ENCODE data around the gene OTOGL.

OTOGL gene

DNA sequence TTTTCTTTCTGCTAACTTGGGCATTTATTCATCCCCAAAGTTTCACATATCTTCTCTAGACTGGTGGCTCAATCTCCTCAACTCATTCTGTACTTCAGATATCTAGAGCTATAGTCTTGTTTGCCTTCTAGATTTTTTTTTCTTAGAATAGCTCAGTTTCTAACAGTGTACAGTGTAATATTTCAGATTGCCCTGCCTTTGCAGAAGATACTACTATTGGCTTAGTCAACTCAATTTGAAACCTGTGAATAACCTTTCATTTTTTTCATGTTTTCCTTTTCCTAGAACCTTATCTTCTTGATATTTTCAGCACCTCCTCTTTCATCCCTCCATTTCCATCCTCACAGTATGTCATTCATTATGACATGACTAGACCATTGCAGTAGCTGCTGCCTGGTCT is 69.6 kb downstream of the OTOGL start:
- no peak overlapping the region for H3K4me3 ChIP-seq (ENCODE audit: low read depth, low read length)
- H3K4me1 ChIP-seq (ENCODE audit: control insufficient read depth, insufficient read depth, low read length) = no peaks in the 10 kb centered on the region
- no peak for TF ChIP-seq ZNF114 (tag by site-specific recombination; IDR thresholded peaks at IDR 0.05)
- no peak for TF ChIP-seq ZNF707 (tag by site-specific recombination; IDR thresholded peaks at IDR 0.05)
- TF ChIP-seq, protein P1, sequence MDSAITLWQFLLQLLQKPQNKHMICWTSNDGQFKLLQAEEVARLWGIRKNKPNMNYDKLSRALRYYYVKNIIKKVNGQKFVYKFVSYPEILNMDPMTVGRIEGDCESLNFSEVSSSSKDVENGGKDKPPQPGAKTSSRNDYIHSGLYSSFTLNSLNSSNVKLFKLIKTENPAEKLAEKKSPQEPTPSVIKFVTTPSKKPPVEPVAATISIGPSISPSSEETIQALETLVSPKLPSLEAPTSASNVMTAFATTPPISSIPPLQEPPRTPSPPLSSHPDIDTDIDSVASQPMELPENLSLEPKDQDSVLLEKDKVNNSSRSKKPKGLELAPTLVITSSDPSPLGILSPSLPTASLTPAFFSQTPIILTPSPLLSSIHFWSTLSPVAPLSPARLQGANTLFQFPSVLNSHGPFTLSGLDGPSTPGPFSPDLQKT (IDR thresholded peaks at IDR 0.05; ENCODE audit: borderline replicate concordance, low read depth, low read length) = no peak
- no peak for TF ChIP-seq HOXD13 (CRISPR knock-in tag; IDR thresholded peaks at IDR 0.05; ENCODE audit: borderline replicate concordance)
- TF ChIP-seq ZNF600 (tag by site-specific recombination; IDR thresholded peaks at IDR 0.05) = no peak
- TF ChIP-seq, protein P2, sequence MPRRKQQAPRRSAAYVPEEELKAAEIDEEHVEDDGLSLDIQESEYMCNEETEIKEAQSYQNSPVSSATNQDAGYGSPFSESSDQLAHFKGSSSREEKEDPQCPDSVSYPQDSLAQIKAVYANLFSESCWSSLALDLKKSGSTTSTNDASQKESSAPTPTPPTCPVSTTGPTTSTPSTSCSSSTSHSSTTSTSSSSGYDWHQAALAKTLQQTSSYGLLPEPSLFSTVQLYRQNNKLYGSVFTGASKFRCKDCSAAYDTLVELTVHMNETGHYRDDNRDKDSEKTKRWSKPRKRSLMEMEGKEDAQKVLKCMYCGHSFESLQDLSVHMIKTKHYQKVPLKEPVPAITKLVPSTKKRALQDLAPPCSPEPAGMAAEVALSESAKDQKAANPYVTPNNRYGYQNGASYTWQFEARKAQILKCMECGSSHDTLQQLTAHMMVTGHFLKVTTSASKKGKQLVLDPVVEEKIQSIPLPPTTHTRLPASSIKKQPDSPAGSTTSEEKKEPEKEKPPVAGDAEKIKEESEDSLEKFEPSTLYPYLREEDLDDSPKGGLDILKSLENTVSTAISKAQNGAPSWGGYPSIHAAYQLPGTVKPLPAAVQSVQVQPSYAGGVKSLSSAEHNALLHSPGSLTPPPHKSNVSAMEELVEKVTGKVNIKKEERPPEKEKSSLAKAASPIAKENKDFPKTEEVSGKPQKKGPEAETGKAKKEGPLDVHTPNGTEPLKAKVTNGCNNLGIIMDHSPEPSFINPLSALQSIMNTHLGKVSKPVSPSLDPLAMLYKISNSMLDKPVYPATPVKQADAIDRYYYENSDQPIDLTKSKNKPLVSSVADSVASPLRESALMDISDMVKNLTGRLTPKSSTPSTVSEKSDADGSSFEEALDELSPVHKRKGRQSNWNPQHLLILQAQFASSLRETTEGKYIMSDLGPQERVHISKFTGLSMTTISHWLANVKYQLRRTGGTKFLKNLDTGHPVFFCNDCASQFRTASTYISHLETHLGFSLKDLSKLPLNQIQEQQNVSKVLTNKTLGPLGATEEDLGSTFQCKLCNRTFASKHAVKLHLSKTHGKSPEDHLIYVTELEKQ (tag by site-specific recombination; IDR thresholded peaks at IDR 0.05; ENCODE audit: borderline replicate concordance) = no peak
- TF ChIP-seq, protein P3, sequence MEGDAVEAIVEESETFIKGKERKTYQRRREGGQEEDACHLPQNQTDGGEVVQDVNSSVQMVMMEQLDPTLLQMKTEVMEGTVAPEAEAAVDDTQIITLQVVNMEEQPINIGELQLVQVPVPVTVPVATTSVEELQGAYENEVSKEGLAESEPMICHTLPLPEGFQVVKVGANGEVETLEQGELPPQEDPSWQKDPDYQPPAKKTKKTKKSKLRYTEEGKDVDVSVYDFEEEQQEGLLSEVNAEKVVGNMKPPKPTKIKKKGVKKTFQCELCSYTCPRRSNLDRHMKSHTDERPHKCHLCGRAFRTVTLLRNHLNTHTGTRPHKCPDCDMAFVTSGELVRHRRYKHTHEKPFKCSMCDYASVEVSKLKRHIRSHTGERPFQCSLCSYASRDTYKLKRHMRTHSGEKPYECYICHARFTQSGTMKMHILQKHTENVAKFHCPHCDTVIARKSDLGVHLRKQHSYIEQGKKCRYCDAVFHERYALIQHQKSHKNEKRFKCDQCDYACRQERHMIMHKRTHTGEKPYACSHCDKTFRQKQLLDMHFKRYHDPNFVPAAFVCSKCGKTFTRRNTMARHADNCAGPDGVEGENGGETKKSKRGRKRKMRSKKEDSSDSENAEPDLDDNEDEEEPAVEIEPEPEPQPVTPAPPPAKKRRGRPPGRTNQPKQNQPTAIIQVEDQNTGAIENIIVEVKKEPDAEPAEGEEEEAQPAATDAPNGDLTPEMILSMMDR (tag by site-specific recombination; IDR thresholded peaks at IDR 0.05) = no peak
- TF ChIP-seq, protein P4, sequence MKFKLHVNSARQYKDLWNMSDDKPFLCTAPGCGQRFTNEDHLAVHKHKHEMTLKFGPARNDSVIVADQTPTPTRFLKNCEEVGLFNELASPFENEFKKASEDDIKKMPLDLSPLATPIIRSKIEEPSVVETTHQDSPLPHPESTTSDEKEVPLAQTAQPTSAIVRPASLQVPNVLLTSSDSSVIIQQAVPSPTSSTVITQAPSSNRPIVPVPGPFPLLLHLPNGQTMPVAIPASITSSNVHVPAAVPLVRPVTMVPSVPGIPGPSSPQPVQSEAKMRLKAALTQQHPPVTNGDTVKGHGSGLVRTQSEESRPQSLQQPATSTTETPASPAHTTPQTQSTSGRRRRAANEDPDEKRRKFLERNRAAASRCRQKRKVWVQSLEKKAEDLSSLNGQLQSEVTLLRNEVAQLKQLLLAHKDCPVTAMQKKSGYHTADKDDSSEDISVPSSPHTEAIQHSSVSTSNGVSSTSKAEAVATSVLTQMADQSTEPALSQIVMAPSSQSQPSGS (tag by site-specific recombination; IDR thresholded peaks at IDR 0.05; ENCODE audit: low read depth) = no peak
- TF ChIP-seq, protein P5, sequence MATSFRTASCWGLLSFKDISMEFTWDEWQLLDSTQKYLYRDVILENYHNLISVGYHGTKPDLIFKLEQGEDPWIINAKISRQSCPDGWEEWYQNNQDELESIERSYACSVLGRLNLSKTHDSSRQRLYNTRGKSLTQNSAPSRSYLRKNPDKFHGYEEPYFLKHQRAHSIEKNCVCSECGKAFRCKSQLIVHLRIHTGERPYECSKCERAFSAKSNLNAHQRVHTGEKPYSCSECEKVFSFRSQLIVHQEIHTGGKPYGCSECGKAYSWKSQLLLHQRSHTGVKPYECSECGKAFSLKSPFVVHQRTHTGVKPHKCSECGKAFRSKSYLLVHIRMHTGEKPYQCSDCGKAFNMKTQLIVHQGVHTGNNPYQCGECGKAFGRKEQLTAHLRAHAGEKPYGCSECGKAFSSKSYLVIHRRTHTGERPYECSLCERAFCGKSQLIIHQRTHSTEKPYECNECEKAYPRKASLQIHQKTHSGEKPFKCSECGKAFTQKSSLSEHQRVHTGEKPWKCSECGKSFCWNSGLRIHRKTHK (tag by site-specific recombination; IDR thresholded peaks at IDR 0.05) = no peak
- no peak for TF ChIP-seq ZNF548 (tag by site-specific recombination; IDR thresholded peaks at IDR 0.05)
- no peak for TF ChIP-seq ZNF747 (tag by site-specific recombination; IDR thresholded peaks at IDR 0.05)
- no peak for TF ChIP-seq ZNF394 (tag by site-specific recombination; IDR thresholded peaks at IDR 0.05; ENCODE audit: borderline replicate concordance)
- no peak for TF ChIP-seq ZNF274 (IDR thresholded peaks at IDR 0.05; ENCODE audit: low read length)
- no peak for TF ChIP-seq ZNF274 (tag by site-specific recombination; IDR thresholded peaks at IDR 0.05; ENCODE audit: borderline replicate concordance)
- TF ChIP-seq ZNF133 (tag by site-specific recombination; IDR thresholded peaks at IDR 0.05) = no peak
- TF ChIP-seq ZNF140 (tag by site-specific recombination; IDR thresholded peaks at IDR 0.05) = no peak

More for the DNA sequence above, 69.6 kb downstream of the OTOGL start:
- ChIA-PET POLR2A (no interaction called here), CTCF (interaction anchor here (0.7 to 1.8 kb wide), 3 partner anchors 18 to 281 kb away, joined by 3 to 4 read pairs (median 4); no protein-coding TSS in a partner anchor)
- Histone ChIP-seq H3K9me3 (ENCODE audit: control insufficient read depth, insufficient read depth, low read depth, low read length) (no peaks in the 10 kb centered on the region; the same call in 1 of the 2 replicates), H3K36me3 (ENCODE audit: control insufficient read depth in 2 of 2, insufficient read depth in 1 of 2, low read length in 2 of 2) (no peaks in the 10 kb centered on the region; a peak in 1 of 3 replicates), H3K27ac (ENCODE audit: extremely low read depth, low read depth, low read length) (no peak overlapping the region)
